Neutrophil (primary cell): Measurements from ENCODE around the gene PLEKHG4B.

Experiments used
- H3K27ac ChIP-seq: fragments of 200-600 bp; sonication (generic); 2 replicates; pipeline ENCODE4 v1.5.1; 2016; ENCODE audit warnings: mild to moderate bottlenecking, moderate library complexity
- H3K27me3 ChIP-seq: fragments of 200-600 bp; sonication (generic); 2 replicates; pipeline ENCODE4 v1.6.0; 2016; ENCODE audit warnings: mild to moderate bottlenecking
- H3K36me3 ChIP-seq: fragments of 200-600 bp; sonication (generic); 2 replicates; pipeline ENCODE4 v1.5.1; 2017
- H3K4me1 ChIP-seq, 2 experiments: fragments of 200-600 bp in 1 of 2; sonication (generic) in 1 of 2; 1 replicate in 1 of 2; 2 replicates in 1 of 2; pipeline versions ENCODE4 v1.5.1 to v1.6.1; 2013 to 2016; ENCODE audit warnings: low read depth in 1 of 2, low read length in 1 of 2, mild to moderate bottlenecking in 1 of 2, moderate library complexity in 1 of 2; ENCODE audit not compliant: control insufficient read depth in 1 of 2, insufficient read depth in 1 of 2
- H3K4me3 ChIP-seq, 2 experiments: fragments of 200-600 bp in 1 of 2; sonication (generic) in 1 of 2; 1 replicate in 1 of 2; 2 replicates in 1 of 2; pipeline ENCODE4 v1.5.1; 2013 to 2016; ENCODE audit warnings: low read depth in 1 of 2, low read length in 1 of 2, mild to moderate bottlenecking in 1 of 2, moderate library complexity in 1 of 2
- H3K9me3 ChIP-seq: fragments of 200-600 bp; sonication (generic); 2 replicates; pipeline ENCODE4 v1.5.1; 2016
- TF ChIP-seq, protein P1 (sequence below): fragments of 200-600 bp; sonication (generic); IDR thresholded peaks from 2 replicates; pipeline ENCODE4 v1.5.1; 2016; ENCODE audit warnings: antibody characterized with exemption

The PLEKHG4B gene

GRCh38 chr5:145585-146323 is 53.8 kb downstream of the PLEKHG4B start:
- Histone ChIP-seq H3K9me3 (peaks cover 7% of the 10 kb centered on the region), H3K36me3 (no peaks in the 10 kb centered on the region), H3K4me3 (no peak overlapping the region), H3K27me3 (no peaks in the 10 kb centered on the region), H3K27ac (no peak overlapping the region), H3K4me1 (no peaks in the 10 kb centered on the region)
- TF ChIP-seq, protein P1, sequence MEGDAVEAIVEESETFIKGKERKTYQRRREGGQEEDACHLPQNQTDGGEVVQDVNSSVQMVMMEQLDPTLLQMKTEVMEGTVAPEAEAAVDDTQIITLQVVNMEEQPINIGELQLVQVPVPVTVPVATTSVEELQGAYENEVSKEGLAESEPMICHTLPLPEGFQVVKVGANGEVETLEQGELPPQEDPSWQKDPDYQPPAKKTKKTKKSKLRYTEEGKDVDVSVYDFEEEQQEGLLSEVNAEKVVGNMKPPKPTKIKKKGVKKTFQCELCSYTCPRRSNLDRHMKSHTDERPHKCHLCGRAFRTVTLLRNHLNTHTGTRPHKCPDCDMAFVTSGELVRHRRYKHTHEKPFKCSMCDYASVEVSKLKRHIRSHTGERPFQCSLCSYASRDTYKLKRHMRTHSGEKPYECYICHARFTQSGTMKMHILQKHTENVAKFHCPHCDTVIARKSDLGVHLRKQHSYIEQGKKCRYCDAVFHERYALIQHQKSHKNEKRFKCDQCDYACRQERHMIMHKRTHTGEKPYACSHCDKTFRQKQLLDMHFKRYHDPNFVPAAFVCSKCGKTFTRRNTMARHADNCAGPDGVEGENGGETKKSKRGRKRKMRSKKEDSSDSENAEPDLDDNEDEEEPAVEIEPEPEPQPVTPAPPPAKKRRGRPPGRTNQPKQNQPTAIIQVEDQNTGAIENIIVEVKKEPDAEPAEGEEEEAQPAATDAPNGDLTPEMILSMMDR: no peak

DNA sequence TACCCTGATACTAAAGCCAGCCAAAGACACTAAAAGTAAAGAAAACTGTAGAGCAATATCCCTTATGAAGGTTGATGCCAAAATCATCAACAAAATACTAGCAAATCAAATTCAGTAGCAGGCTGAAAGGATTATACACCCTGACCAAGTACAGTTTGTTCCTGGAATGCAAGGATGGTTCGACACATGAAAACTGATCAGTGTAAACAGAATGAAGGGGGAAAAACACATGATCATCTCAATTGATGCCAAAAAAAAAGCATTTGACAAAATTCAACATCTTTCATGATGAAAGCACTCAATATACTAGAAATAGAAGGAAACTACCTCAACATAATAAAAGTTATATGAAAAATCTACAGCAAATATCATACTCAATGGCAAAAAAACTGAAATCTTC is 55.8 kb downstream of the PLEKHG4B start:
- TF ChIP-seq, protein P1: no peak
- no peak overlapping the region for H3K27ac ChIP-seq
- no peaks in the 10 kb centered on the region for H3K4me1 ChIP-seq
- H3K4me3 ChIP-seq: no peak overlapping the region
- H3K9me3 ChIP-seq: peaks cover 7% of the 10 kb centered on the region
- H3K27me3 ChIP-seq: no peaks in the 10 kb centered on the region
- H3K36me3 ChIP-seq: no peaks in the 10 kb centered on the region

GRCh38 chr5:149745-150485 is 57.9 kb downstream of the PLEKHG4B start:
- Histone ChIP-seq H3K9me3 (peaks cover 7% of the 10 kb centered on the region), H3K27ac (no peak overlapping the region), H3K36me3 (no peaks in the 10 kb centered on the region), H3K27me3 (no peaks in the 10 kb centered on the region), H3K4me1 (no peaks in the 10 kb centered on the region), H3K4me3 (no peak overlapping the region)
- TF ChIP-seq, protein P1: no peak

DNA sequence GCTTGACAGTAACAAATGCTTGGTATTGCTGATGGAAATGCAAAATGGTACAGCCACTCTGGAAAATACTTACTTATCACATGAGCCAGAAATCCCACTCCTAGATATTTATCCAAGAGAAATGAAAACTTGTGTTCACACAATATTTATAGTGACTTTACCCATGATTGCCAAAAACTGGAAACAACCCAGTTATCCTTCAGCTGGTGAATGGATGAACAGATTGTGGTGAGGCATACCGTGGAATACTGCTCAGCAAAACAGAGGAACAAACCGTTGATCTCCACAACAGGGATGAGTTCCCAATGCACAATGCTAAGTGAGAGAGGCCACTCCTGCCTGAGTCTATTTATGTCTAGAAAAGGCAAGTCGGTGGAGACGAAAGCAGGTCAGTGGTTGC is 58.8 kb downstream of the PLEKHG4B start:
- Histone ChIP-seq H3K36me3 (no peaks in the 10 kb centered on the region), H3K9me3 (peaks cover 7% of the 10 kb centered on the region), H3K27me3 (no peaks in the 10 kb centered on the region), H3K27ac (no peak overlapping the region), H3K4me1 (no peaks in the 10 kb centered on the region), H3K4me3 (no peak overlapping the region)
- TF ChIP-seq, protein P1: no peak

GRCh38 chr5:152077-152476 is 60.1 kb downstream of the PLEKHG4B start:
- no peaks in the 10 kb centered on the region for H3K36me3 ChIP-seq
- TF ChIP-seq, protein P1: no peak
- H3K9me3 ChIP-seq: peaks cover 7% of the 10 kb centered on the region
- H3K4me3 ChIP-seq: no peak overlapping the region
- H3K4me1 ChIP-seq: no peaks in the 10 kb centered on the region
- H3K27me3 ChIP-seq: no peaks in the 10 kb centered on the region
- H3K27ac ChIP-seq: no peak overlapping the region
